Measurements from ENCODE around the gene CPLX1. TPM values are rescaled to one million over a fixed set of nuclear protein-coding genes. Genes with fewer than 3 reads are reported as not detected.

Gene CPLX1
- total and polyA plus RNA-seq, 3 donors from 2014 or later = 4.4 to 8.2 (median 5.5) TPM

DNA sequence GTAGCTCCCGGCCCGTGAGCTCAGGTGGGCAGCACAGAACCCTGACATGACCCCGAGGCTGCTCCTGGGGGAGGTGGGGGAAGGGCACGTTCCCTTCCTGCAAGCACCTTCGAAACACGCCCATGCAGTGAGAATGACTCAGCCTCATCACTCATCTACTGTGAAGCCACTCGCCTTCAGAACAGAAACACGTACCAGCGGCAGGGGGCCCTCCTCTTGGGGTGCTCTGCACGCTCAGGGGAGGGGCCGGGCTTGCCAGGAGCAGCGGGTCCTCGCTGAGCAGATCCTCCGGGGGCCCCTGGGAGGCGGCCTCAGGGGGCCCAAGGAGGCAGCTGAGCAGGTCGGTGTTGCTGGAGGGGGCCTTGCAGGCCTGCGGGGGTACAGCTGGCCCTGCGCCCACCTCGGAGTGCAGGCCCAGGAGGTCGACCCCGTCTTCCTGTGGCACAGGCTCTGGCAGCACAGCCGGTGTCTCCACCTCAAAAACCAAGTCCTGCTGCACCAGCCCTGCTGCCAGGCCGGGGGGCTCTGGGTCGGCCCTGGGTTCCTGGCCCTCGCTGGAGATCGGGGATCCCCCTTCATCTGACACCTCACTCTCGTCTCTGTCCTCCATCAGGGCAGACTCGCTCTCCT lies 40.9 kb upstream of the CPLX1 start:
- H3K4me1 ChIP-seq = no peaks in the 10 kb centered on the region
- no peak for TF ChIP-seq POLR2A (IDR thresholded peaks at IDR 0.05)
- TF ChIP-seq, protein P1, sequence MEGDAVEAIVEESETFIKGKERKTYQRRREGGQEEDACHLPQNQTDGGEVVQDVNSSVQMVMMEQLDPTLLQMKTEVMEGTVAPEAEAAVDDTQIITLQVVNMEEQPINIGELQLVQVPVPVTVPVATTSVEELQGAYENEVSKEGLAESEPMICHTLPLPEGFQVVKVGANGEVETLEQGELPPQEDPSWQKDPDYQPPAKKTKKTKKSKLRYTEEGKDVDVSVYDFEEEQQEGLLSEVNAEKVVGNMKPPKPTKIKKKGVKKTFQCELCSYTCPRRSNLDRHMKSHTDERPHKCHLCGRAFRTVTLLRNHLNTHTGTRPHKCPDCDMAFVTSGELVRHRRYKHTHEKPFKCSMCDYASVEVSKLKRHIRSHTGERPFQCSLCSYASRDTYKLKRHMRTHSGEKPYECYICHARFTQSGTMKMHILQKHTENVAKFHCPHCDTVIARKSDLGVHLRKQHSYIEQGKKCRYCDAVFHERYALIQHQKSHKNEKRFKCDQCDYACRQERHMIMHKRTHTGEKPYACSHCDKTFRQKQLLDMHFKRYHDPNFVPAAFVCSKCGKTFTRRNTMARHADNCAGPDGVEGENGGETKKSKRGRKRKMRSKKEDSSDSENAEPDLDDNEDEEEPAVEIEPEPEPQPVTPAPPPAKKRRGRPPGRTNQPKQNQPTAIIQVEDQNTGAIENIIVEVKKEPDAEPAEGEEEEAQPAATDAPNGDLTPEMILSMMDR (IDR thresholded peaks at IDR 0.05) = no peak
- no peak overlapping the region for H3K27ac ChIP-seq
- no peak for DNase-seq
- H3K27me3 ChIP-seq = no peaks in the 10 kb centered on the region
- H3K9me3 ChIP-seq = no peaks in the 10 kb centered on the region
- no peaks in the 10 kb centered on the region for H3K36me3 ChIP-seq (ENCODE audit: low read depth, missing control alignments)
- WGBS, 2 donors = 90 to 98% methylated on average over 6 to 28 of the region's 28 CpGs
- intact Hi-C loops (cut with DNase I; ENCODE audit: low total_unique reads) = no loop called here
- no peak overlapping the region for H3K4me3 ChIP-seq

DNA sequence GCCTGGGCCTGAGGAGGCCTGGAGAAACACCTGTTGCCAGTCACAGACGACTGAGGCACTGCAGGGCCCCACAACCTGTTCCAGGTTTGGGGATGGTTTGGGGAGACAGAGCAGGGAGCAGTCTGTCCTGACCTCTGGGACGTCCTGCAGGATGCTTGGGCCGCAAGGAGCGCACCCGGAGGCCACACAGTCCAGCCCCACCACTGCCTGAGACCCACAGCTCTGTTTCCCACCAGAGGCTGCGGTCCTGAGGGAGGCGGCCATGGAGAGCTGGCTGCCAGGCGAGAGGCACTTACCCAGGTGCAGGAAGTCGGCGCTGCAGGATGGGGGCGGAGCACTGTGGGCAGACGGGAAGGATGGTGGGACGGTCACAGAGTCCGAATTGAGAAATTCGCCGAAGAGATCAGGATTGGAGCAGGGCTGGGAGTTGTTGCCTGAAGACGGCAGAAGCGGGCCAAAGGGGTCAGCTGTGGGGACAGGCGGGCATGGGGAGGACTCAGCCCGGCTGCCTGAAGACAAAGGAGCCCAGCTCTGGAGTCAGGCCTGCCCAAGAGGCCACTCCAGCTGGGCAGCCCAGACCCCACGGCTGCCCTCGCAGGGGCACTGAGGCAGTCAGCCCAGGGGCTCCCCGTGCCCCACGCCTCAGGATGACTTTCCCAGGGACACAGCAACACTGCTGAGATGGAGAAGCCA lies 40.3 kb upstream of the CPLX1 start:
- no peak for DNase-seq
- no peaks in the 10 kb centered on the region for H3K4me1 ChIP-seq
- TF ChIP-seq, protein P1 (IDR thresholded peaks at IDR 0.05) = no peak
- no peak for TF ChIP-seq POLR2A (IDR thresholded peaks at IDR 0.05)
- no peaks in the 10 kb centered on the region for H3K27me3 ChIP-seq
- no peaks in the 10 kb centered on the region for H3K36me3 ChIP-seq (ENCODE audit: low read depth, missing control alignments)
- no peaks in the 10 kb centered on the region for H3K9me3 ChIP-seq
- WGBS, 2 donors = 93% methylated on average over 13 to 24 of the region's 24 CpGs
- H3K4me3 ChIP-seq = no peak overlapping the region
- H3K27ac ChIP-seq = no peak overlapping the region
- intact Hi-C loops (cut with DNase I; ENCODE audit: low total_unique reads) = no loop called here

DNA sequence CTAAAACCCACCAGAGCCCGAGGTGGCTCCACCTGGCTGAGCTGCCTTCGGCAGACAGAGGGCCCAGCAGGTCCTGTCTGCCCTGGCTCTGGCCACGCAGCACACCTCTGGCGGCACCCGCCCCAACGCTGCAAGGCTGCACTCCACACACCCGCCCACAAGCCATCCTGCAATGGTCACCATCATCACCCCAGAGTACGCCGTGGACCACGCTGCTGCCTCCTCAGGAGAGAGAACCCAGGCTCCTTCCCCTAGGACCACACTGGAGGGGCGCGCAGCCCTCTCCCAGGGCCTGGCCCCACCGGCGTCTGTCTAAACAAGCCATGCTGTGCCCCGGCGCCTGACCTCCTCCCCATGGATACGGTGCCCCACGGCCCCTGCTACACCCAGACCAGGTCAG lies 39.6 kb upstream of the CPLX1 start:
- H3K36me3 ChIP-seq (ENCODE audit: low read depth, missing control alignments) = no peaks in the 10 kb centered on the region
- H3K27ac ChIP-seq = no peak overlapping the region
- no peak for TF ChIP-seq POLR2A (IDR thresholded peaks at IDR 0.05)
- TF ChIP-seq, protein P1 (IDR thresholded peaks at IDR 0.05) = no peak
- no peak for DNase-seq
- intact Hi-C loops (cut with DNase I; ENCODE audit: low total_unique reads) = no loop called here
- H3K27me3 ChIP-seq = no peaks in the 10 kb centered on the region
- no peak overlapping the region for H3K4me3 ChIP-seq
- H3K4me1 ChIP-seq = no peaks in the 10 kb centered on the region
- WGBS, 2 donors = 95% methylated on average over 17 of the region's 18 CpGs; no CpG with 5 or more reads in 1 of the 2 donors
- H3K9me3 ChIP-seq = no peaks in the 10 kb centered on the region

DNA sequence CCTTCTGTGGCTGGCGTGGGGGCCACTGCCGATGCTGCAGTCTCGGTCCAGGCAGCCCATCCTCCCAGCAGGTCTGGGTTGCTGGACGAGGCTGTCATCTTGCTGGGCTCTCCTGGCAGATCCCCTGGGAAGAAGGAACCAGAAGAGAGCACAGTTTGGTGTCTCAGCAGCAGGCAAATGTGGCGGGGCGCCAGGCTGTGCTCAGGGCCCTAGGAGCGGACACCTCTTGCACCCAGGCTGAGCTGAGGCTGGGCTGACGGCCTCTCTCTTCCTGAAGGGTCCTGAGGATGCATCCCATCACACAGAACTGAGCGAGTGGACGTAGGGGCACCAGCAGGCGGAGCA lies 39.2 kb upstream of the CPLX1 start:
- DNase-seq = no peak
- Histone ChIP-seq H3K27me3 (no peaks in the 10 kb centered on the region), H3K4me1 (no peaks in the 10 kb centered on the region), H3K4me3 (no peak overlapping the region), H3K27ac (no peak overlapping the region), H3K9me3 (no peaks in the 10 kb centered on the region), H3K36me3 (ENCODE audit: low read depth, missing control alignments) (no peaks in the 10 kb centered on the region)
- TF ChIP-seq POLR2A (IDR thresholded peaks at IDR 0.05) = no peak
- TF ChIP-seq, protein P1 (IDR thresholded peaks at IDR 0.05) = no peak
- WGBS, 2 donors = 93% methylated on average over 7 to 10 of the region's 11 CpGs
- intact Hi-C loops (cut with DNase I; ENCODE audit: low total_unique reads) = no loop called here

Data from testis (tissue), 3 donors.